Parathyroid adenoma (tissue), 2 donors: ENCODE data around the gene UTS2R.

ENCODE experiments used
- H2AFZ ChIP-seq: fragments of 300-600 bp; sonication (generic); one replicate; pipeline ENCODE4 v1.7.0; 2017; ENCODE audit warnings: antibody characterized with exemption, mild to moderate bottlenecking
- H3K27ac ChIP-seq: fragments of 300-600 bp; sonication (generic); one replicate; pipeline ENCODE4 v1.7.0; 2017
- H3K27me3 ChIP-seq: fragments of 300-600 bp; sonication (generic); one replicate; pipeline ENCODE4 v1.7.0; 2017; ENCODE audit warnings: low read length; ENCODE audit not compliant: control insufficient read depth, insufficient read depth
- H3K36me3 ChIP-seq: fragments of 300-600 bp; sonication (generic); one replicate; pipeline ENCODE4 v1.7.0; 2017; ENCODE audit warnings: low read length; ENCODE audit not compliant: control insufficient read depth, insufficient read depth
- H3K4me1 ChIP-seq: fragments of 300-600 bp; sonication (generic); one replicate; pipeline ENCODE4 v1.7.0; 2017; ENCODE audit warnings: control low read depth
- H3K4me2 ChIP-seq: fragments of 300-600 bp; sonication (generic); one replicate; pipeline ENCODE4 v1.7.0; 2017; ENCODE audit warnings: low read length
- H3K4me3 ChIP-seq: fragments of 300-600 bp; sonication (generic); one replicate; pipeline ENCODE4 v1.7.0; 2017; ENCODE audit warnings: low read depth, low read length
- H3K79me2 ChIP-seq: fragments of 300-600 bp; sonication (generic); one replicate; pipeline ENCODE4 v1.7.0; 2017; ENCODE audit warnings: control low read depth
- H3K9ac ChIP-seq: fragments of 300-600 bp; sonication (generic); one replicate; pipeline ENCODE4 v1.7.0; 2017; ENCODE audit warnings: mild to moderate bottlenecking
- H3K9me3 ChIP-seq: fragments of 300-600 bp; sonication (generic); one replicate; pipeline ENCODE4 v1.7.0; 2017; ENCODE audit warnings: low read length; ENCODE audit not compliant: control insufficient read depth
- CTCF ChIP-seq: fragments of 300-600 bp; sonication (generic); IDR thresholded peaks from one replicate; pipeline ENCODE4 v1.7.0; 2017; ENCODE audit warnings: antibody characterized with exemption, mild to moderate bottlenecking
- donor health status: primary hyperparathyroidism.

The UTS2R gene

GRCh38 chr17:82348434-82348833 is 23.1 kb upstream of the UTS2R start:
- Histone ChIP-seq H3K79me2 (no peaks in the 10 kb centered on the region), H3K4me2 (no peak overlapping the region), H2AFZ (no peak overlapping the region), H3K9ac (no peak overlapping the region), H3K36me3 (no peaks in the 10 kb centered on the region), H3K27me3 (no peaks in the 10 kb centered on the region), H3K4me1 (no peaks in the 10 kb centered on the region), H3K4me3 (no peak overlapping the region), H3K27ac (no peak overlapping the region), H3K9me3 (no peaks in the 10 kb centered on the region)
- TF ChIP-seq CTCF: no peak

GRCh38 chr17:82348866-82349265 is 22.7 kb upstream of the UTS2R start:
- Histone ChIP-seq H3K79me2 (no peaks in the 10 kb centered on the region), H3K9me3 (no peaks in the 10 kb centered on the region), H3K4me1 (no peaks in the 10 kb centered on the region), H3K9ac (no peak overlapping the region), H2AFZ (no peak overlapping the region), H3K27me3 (no peaks in the 10 kb centered on the region), H3K4me2 (no peak overlapping the region), H3K4me3 (no peak overlapping the region), H3K36me3 (no peaks in the 10 kb centered on the region), H3K27ac (no peak overlapping the region)
- no peak for TF ChIP-seq CTCF

GRCh38 chr17:82349287-82349701 is 22.3 kb upstream of the UTS2R start:
- H3K4me3 ChIP-seq: no peak overlapping the region
- no peak overlapping the region for H3K4me2 ChIP-seq
- H3K36me3 ChIP-seq: no peaks in the 10 kb centered on the region
- no peak overlapping the region for H3K27ac ChIP-seq
- no peak overlapping the region for H2AFZ ChIP-seq
- no peaks in the 10 kb centered on the region for H3K9me3 ChIP-seq
- no peak overlapping the region for H3K9ac ChIP-seq
- no peaks in the 10 kb centered on the region for H3K4me1 ChIP-seq
- no peak for TF ChIP-seq CTCF
- H3K27me3 ChIP-seq: no peaks in the 10 kb centered on the region
- H3K79me2 ChIP-seq: no peaks in the 10 kb centered on the region

GRCh38 chr17:82350182-82351030 is 21.2 kb upstream of the UTS2R start:
- H3K79me2 ChIP-seq: no peaks in the 10 kb centered on the region
- H2AFZ ChIP-seq: no peak overlapping the region
- no peaks in the 10 kb centered on the region for H3K4me1 ChIP-seq
- no peak overlapping the region for H3K4me2 ChIP-seq
- H3K4me3 ChIP-seq: no peak overlapping the region
- H3K9me3 ChIP-seq: no peaks in the 10 kb centered on the region
- H3K27ac ChIP-seq: no peak overlapping the region
- no peak overlapping the region for H3K9ac ChIP-seq
- H3K27me3 ChIP-seq: no peaks in the 10 kb centered on the region
- no peaks in the 10 kb centered on the region for H3K36me3 ChIP-seq
- TF ChIP-seq CTCF: no peak

GRCh38 chr17:82351254-82351712 is 20.3 kb upstream of the UTS2R start:
- Histone ChIP-seq H3K9ac (no peak overlapping the region), H3K27ac (no peak overlapping the region), H3K36me3 (no peaks in the 10 kb centered on the region), H3K27me3 (no peaks in the 10 kb centered on the region), H3K4me2 (no peak overlapping the region), H2AFZ (no peak overlapping the region), H3K79me2 (no peaks in the 10 kb centered on the region), H3K4me3 (no peak overlapping the region), H3K9me3 (no peaks in the 10 kb centered on the region), H3K4me1 (no peaks in the 10 kb centered on the region)
- TF ChIP-seq CTCF: no peak
